Measurements from ENCODE around the gene AKT2.

DNA sequence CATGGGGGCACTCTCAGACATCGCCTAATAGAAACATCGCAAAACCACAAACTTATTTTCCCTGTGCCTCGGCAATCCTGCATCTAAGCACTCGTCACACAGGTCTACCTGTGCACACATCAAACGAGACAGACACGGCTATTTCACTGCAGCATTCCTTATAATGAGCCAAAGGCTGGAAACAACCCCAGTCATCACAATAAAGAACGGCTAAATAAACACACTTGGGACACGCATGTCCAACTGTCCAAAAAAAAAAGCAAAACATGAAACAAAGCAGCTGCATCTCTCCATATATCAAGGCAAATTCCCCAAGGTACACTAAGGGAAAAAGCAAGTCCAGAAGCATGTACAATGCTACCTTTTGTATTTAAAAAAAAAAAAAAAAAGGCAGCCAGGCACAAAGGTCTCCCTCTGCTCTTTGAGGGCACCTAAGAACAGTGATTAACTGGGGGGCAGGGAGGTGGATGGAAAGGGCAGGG lies 31.5 kb downstream of the AKT2 start:
- TF ChIP-seq EZH2phosphoT487 (IDR thresholded peaks at IDR 0.05; ENCODE audit: borderline replicate concordance) (no peak), CTCF (conservative IDR thresholded peaks at IDR 0.05; ENCODE audit: low read length) (no peak)

Data from Loucy (cell line).